Neural progenitor cell (in vitro differentiated cells): Measurements from ENCODE around the gene ITGBL1.

Experiments used
- CTCF ChIP-seq: fragments of 200-600 bp; sonication (generic); IDR thresholded peaks from 2 replicates; pipeline ENCODE4 v1.5.1; 2017; ENCODE audit warnings: antibody characterized with exemption, mild to moderate bottlenecking
- EZH2phosphoT487 ChIP-seq: fragments of 200-600 bp; sonication (generic); IDR thresholded peaks from 2 replicates; pipeline ENCODE4 v1.6.1; 2017; ENCODE audit warnings: antibody characterized with exemption

DNA sequence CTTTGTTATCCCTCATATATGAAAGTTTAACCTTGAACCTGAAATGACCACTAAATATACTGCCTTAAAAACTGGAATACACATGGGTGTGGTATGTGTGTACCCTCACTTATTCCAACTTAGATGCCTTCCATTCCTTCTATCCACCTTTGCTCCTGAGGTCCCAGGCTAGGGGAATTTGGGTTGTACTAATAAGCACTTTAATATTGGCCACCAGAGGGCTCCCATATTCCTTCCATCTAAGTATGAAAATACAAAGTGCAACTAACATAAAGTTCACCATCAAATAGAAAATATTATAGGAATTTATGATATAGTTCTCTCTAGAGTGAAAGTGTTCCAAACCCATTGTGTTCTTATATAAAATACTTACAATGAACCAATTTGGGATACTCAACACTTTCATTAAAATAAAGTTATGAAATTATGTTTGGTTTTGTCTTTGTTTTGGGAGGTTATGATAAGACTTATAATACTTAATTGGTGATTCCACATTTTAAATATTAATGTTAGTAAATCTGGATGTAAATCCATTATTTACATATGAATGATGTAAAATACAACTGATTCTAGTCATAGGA lies 62.3 kb downstream of the ITGBL1 start:
- TF ChIP-seq CTCF (peak; percentile 73), EZH2phosphoT487 (no peak)
